Esophagus muscularis mucosa (tissue), 4 donors: Measurements from ENCODE around the gene CTBP1.

Experiments
- EP300 ChIP-seq: sonication (generic); formaldehyde crosslinking; IDR thresholded peaks from one replicate; pipeline ENCODE4 v1.6.1; 2017; ENCODE audit warnings: antibody characterized with exemption
- POLR2A ChIP-seq: fragments of 450-650 bp; IDR thresholded peaks from one replicate; pipeline ENCODE4 v1.6.1; 2017; ENCODE audit warnings: antibody characterized with exemption, moderate library complexity, mild to moderate bottlenecking, low read depth
- POLR2AphosphoS5 ChIP-seq, 2 donors: sonication (generic); formaldehyde crosslinking; IDR thresholded peaks; one replicate each; pipeline ENCODE4 v1.6.1; 2017; ENCODE audit warnings: antibody characterized with exemption in 2 of 2
- TF ChIP-seq, protein P1 (sequence below), 3 experiments: fragments of 200-600 bp in 2 of 3; fragments of 450-650 bp in 1 of 3; sonication (generic) in 2 of 3; IDR thresholded peaks; one replicate each; pipeline ENCODE4 v1.5.1; 2017 to 2019; ENCODE audit warnings: antibody characterized with exemption in 3 of 3, mild to moderate bottlenecking in 2 of 3, moderate library complexity in 1 of 3

DNA sequence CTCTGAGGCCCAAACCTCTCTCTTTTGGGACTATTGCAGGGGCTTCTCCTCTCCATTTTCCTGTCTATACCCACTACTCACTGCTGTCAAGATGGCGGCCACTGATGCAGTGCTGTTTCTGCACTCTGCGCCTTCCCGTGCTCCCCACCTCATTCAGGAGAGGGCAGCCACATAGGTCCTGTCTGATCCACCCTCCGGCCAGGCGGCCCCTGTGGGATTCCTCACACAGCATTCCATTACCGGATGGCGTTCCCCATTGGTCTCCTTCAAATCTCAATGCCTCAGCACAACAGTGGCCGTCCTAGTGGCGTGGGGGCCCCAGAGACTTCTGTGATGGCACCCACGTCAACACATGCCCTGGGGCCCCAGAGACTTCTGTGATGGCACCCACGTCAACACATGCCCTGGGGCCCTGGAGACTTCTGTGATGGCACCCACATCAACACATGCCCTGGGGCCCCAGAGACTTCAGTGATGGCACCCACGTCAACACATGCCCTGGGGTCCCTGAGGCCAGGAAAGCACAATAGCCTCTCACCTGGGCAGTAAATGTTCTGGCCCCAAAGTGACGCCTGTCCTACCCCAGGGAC, 83.9 kb downstream of the CTBP1 start:
- TF ChIP-seq, protein P1, sequence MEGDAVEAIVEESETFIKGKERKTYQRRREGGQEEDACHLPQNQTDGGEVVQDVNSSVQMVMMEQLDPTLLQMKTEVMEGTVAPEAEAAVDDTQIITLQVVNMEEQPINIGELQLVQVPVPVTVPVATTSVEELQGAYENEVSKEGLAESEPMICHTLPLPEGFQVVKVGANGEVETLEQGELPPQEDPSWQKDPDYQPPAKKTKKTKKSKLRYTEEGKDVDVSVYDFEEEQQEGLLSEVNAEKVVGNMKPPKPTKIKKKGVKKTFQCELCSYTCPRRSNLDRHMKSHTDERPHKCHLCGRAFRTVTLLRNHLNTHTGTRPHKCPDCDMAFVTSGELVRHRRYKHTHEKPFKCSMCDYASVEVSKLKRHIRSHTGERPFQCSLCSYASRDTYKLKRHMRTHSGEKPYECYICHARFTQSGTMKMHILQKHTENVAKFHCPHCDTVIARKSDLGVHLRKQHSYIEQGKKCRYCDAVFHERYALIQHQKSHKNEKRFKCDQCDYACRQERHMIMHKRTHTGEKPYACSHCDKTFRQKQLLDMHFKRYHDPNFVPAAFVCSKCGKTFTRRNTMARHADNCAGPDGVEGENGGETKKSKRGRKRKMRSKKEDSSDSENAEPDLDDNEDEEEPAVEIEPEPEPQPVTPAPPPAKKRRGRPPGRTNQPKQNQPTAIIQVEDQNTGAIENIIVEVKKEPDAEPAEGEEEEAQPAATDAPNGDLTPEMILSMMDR (IDR thresholded peaks at IDR 0.05): no peak
- TF ChIP-seq POLR2A (no peak), POLR2AphosphoS5 (IDR thresholded peaks at IDR 0.05) (no peak), EP300 (no peak)
